Nephron (organoid): Measurements from ENCODE around the gene ITPRIPL2.
A peak's percentile ranks its signal among the peaks of the same experiment; 100 is the strongest.

Experiments
- H3K27ac Mint-ChIP-seq, 3 experiments: 2 replicates each; pipeline ENCODE4 v1.8.0; 2020; ENCODE audit warnings: mixed read lengths in 3 of 3, mild to moderate bottlenecking in 2 of 3, moderate library complexity in 1 of 3
- H3K27me3 Mint-ChIP-seq: 2 replicates; pipeline ENCODE4 v1.8.0; 2021; ENCODE audit warnings: low read depth, mild to moderate bottlenecking, moderate library complexity, mixed read lengths
- H3K36me3 Mint-ChIP-seq: 2 replicates; pipeline ENCODE4 v1.8.0; 2020; ENCODE audit warnings: low read depth, mixed read lengths
- H3K4me1 Mint-ChIP-seq: 2 replicates; pipeline ENCODE4 v1.8.0; 2020; ENCODE audit warnings: mixed read lengths
- H3K4me3 Mint-ChIP-seq, 3 experiments: 2 replicates each; pipeline ENCODE4 v1.8.0; 2020; ENCODE audit warnings: mild to moderate bottlenecking in 3 of 3, mixed read lengths in 3 of 3, moderate library complexity in 2 of 3
- H3K9me3 Mint-ChIP-seq: 2 replicates; pipeline ENCODE4 v1.8.0; 2020; ENCODE audit warnings: mixed read lengths
- TF ChIP-seq, protein P1 (sequence below), 3 experiments: fragments of 200-600 bp; sonication (generic); IDR thresholded peaks; one replicate each; pipeline ENCODE4 v1.5.0; 2021; ENCODE audit warnings: antibody characterized with exemption in 3 of 3; ENCODE audit not compliant: unreplicated experiment in 3 of 3

ITPRIPL2 gene

DNA sequence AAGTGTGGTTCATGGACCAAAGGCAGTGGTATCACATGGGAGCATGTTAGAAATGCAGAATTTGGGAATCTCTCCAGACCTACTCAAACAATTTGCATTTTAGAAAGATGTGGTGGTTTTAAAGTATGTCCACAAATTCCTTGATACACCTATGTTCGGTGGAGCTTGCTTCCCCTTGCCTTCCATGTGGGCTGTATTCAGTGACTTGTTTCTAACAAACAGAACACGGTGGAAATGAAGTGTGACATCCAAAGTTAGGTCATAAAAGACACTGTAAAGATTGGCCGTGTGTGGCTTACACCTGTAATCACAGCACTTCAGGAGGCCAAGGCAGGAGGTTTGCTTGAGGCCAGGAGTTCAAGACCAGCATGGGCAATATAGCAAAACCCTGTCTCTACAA lies 29.6 kb upstream of the ITPRIPL2 start:
- Mint-ChIP-seq H3K4me3 (no peak overlapping the region), H3K9me3 (no peaks in the 10 kb centered on the region), H3K27ac (no peak overlapping the region), H3K27me3 (peaks cover 4% of the 10 kb centered on the region), H3K4me1 (peaks cover 13% of the 10 kb centered on the region), H3K36me3 (peaks cover 28% of the 10 kb centered on the region)
- TF ChIP-seq, protein P1, sequence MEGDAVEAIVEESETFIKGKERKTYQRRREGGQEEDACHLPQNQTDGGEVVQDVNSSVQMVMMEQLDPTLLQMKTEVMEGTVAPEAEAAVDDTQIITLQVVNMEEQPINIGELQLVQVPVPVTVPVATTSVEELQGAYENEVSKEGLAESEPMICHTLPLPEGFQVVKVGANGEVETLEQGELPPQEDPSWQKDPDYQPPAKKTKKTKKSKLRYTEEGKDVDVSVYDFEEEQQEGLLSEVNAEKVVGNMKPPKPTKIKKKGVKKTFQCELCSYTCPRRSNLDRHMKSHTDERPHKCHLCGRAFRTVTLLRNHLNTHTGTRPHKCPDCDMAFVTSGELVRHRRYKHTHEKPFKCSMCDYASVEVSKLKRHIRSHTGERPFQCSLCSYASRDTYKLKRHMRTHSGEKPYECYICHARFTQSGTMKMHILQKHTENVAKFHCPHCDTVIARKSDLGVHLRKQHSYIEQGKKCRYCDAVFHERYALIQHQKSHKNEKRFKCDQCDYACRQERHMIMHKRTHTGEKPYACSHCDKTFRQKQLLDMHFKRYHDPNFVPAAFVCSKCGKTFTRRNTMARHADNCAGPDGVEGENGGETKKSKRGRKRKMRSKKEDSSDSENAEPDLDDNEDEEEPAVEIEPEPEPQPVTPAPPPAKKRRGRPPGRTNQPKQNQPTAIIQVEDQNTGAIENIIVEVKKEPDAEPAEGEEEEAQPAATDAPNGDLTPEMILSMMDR (IDR thresholded peaks at IDR 0.05; ENCODE audit: unreplicated experiment in 3 of 3), result no peak

DNA sequence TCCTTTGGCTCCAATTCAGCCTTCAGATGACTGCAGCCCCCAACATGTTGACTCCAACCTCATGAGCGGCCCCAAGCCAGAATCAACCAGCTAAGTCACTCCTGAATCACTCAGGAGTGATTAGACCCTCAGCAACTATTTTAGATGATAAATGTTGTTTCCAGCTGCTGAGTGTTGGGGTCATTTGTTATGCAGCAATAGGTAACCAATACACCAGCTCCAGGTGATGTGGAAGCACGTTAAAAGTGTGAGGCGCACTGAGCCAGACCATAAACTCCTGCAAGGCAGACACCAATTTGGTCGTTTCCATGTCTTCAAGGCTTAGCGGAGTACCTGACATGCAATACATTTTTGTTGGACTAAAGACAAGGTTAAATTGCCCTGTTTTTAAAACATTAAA lies 28.9 kb upstream of the ITPRIPL2 start:
- TF ChIP-seq, protein P1 (IDR thresholded peaks at IDR 0.05; ENCODE audit: unreplicated experiment in 3 of 3), result no peak
- H3K27ac Mint-ChIP-seq, result no peak overlapping the region
- H3K4me3 Mint-ChIP-seq, result no peak overlapping the region
- peaks cover 13% of the 10 kb centered on the region for H3K4me1 Mint-ChIP-seq
- peaks cover 21% of the 10 kb centered on the region for H3K36me3 Mint-ChIP-seq
- no peaks in the 10 kb centered on the region for H3K9me3 Mint-ChIP-seq
- peaks cover 4% of the 10 kb centered on the region for H3K27me3 Mint-ChIP-seq

DNA sequence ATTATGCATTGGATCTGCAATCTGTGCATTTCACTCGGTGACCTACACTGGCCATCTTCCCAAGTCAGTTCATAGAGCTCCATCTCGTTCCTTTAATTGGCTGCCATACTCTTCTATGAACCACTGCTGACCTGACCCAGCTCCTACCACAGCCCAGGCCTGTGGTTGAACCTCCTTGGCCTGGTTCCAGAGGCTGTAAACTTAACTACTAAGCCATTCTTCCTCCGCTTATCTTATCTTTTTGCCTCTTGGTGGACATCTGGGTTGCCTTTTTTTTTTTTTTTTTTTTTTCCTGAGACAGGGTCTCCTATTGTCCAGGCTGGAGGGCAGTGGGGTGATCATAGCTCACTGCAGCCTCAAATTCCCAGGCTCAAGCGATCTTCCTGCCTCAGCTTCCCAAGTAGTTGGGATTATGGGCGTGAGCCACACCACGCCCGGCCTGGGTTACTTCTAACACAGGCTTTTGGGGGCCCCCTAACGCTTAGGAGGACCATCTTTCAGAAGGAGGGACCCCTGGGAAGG lies 28.0 kb upstream of the ITPRIPL2 start:
- Mint-ChIP-seq H3K27ac (peak overlapping the region in 1 of 3 experiments; percentile 61), H3K4me1 (peaks cover 13% of the 10 kb centered on the region), H3K36me3 (peaks cover 15% of the 10 kb centered on the region), H3K4me3 (peak overlapping the region; percentile 83 to 96 (median 95)), H3K27me3 (peaks cover 4% of the 10 kb centered on the region), H3K9me3 (no peaks in the 10 kb centered on the region)
- TF ChIP-seq, protein P1 (IDR thresholded peaks at IDR 0.05; ENCODE audit: unreplicated experiment in 3 of 3), result no peak

DNA sequence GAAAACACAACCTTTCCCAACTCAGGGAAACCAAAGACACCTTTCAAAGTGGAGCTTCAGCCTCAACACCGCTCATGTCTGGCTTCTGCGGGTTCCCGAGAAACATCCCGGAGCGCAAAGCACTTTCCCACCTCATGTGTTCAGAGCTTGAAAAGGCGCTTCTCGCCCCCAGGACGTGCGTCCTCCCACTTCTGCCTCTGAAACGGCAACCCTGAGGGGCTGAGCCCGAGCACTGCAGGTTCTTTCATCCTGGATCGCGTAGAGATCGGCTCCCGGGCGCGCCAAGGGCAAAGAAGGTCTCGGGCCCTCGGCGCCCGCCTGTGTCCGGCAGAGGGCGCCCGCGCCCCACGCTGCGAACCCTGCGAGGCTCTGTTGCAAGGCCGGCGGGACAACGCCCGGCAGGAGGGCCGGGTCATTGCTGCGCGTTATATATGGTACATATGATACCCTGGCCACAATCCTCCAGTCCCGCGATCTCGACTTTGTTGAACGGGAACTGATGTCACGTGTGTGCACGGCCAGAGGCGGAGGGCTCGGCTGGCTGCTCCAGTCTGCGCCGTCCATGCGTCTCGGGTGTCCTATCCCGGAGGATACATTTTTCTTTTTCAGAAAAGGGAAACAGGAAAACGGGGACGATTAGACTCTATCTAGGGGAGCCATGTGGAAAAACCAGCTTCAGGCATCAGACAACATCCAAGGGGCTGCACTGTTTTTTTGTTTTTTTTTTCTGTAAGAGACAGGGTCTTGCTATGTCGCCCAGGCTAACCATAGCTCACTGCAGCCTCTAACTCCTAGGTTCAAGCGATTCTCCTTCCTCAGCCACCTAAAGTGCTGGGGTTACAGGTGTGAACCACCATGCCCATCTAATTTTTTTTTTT lies 27.2 kb upstream of the ITPRIPL2 start:
- Mint-ChIP-seq H3K9me3 (no peaks in the 10 kb centered on the region), H3K4me1 (peaks cover 13% of the 10 kb centered on the region), H3K4me3 (peak overlapping the region; percentile 83 to 96 (median 95)), H3K27me3 (peaks cover 4% of the 10 kb centered on the region), H3K36me3 (peaks cover 7% of the 10 kb centered on the region), H3K27ac (peak overlapping the region; percentile 75 to 99 (median 91))
- TF ChIP-seq, protein P1 (IDR thresholded peaks at IDR 0.05; ENCODE audit: unreplicated experiment in 3 of 3), result peak; percentile 99

GRCh38 chr16:19088341-19088916 lies 25.3 kb upstream of the ITPRIPL2 start:
- Mint-ChIP-seq H3K4me1 (peaks cover 20% of the 10 kb centered on the region), H3K27ac (peak overlapping the region in 1 of 3 experiments; percentile 37), H3K4me3 (peak overlapping the region; percentile 11 to 65 (median 49)), H3K36me3 (no peaks in the 10 kb centered on the region), H3K9me3 (no peaks in the 10 kb centered on the region), H3K27me3 (peaks cover 4% of the 10 kb centered on the region)
- TF ChIP-seq, protein P1 (IDR thresholded peaks at IDR 0.05; ENCODE audit: unreplicated experiment in 3 of 3), result no peak
